Measurements from ENCODE around the gene TGFBR2.

TGFBR2 gene

GRCh38 chr3:30637310-30638219 is 31.2 kb downstream of the TGFBR2 start:
- DNase-seq: no peak

GRCh38 chr3:30638685-30639412 is 32.4 kb downstream of the TGFBR2 start:
- DNase-seq: no peak

GRCh38 chr3:30639937-30640336 is 33.5 kb downstream of the TGFBR2 start:
- DNase-seq: no peak

GRCh38 chr3:30640851-30641250 is 34.5 kb downstream of the TGFBR2 start:
- no peak for DNase-seq

- DNase-seq: no peak
Measured at GRCh38 chr3:30641416-30642251, 35.2 kb downstream of the TGFBR2 start.

- no peak for DNase-seq
Measured at GRCh38 chr3:30642849-30643361, 36.5 kb downstream of the TGFBR2 start.

GRCh38 chr3:30643763-30644462 is 37.5 kb downstream of the TGFBR2 start:
- DNase-seq: peak in 2 of 4 experiments; percentile 6 to 11

- DNase-seq: peak in 1 of 4 experiments; percentile 14
Measured at GRCh38 chr3:30644615-30645014, 38.2 kb downstream of the TGFBR2 start.

- no peak for DNase-seq
Measured at GRCh38 chr3:30645077-30645476, 38.7 kb downstream of the TGFBR2 start.

- no peak for DNase-seq
Measured at GRCh38 chr3:30646181-30646876, 39.9 kb downstream of the TGFBR2 start.

- no peak for DNase-seq
Measured at GRCh38 chr3:30646961-30647752, 40.8 kb downstream of the TGFBR2 start.

GRCh38 chr3:30648670-30649357 is 42.4 kb downstream of the TGFBR2 start:
- DNase-seq: no peak

GRCh38 chr3:30649572-30650318 is 43.3 kb downstream of the TGFBR2 start:
- no peak for DNase-seq

- no peak for DNase-seq
Measured at GRCh38 chr3:30650348-30650995, 44.1 kb downstream of the TGFBR2 start.

GRCh38 chr3:30654269-30654668 is 47.9 kb downstream of the TGFBR2 start:
- DNase-seq: no peak

GRCh38 chr3:30655187-30655812 is 48.9 kb downstream of the TGFBR2 start:
- DNase-seq: peak in 1 of 4 experiments; percentile 13

- DNase-seq: no peak
Measured at GRCh38 chr3:30656624-30657141, 50.3 kb downstream of the TGFBR2 start.

- DNase-seq: no peak
Measured at GRCh38 chr3:30657914-30658313, 51.5 kb downstream of the TGFBR2 start.
